Coronary artery (tissue), 2 donors: ENCODE results near the gene ATG13.
A peak's percentile ranks its signal among the peaks of the same experiment; 100 is the strongest.
"Not testable (repeated sequence)": the region's sequence is repeated elsewhere in the genome, so short reads cannot be mapped to it uniquely, and the experiment has no call there.

ENCODE experiments used
- DNase-seq: peaks from one replicate; pipeline ENCODE4 v3.0.0-alpha.2; 2017; ENCODE audit warnings: low spot score
- H3K27ac ChIP-seq, 2 donors: fragments of 200-600 bp; sonication (generic); one replicate each; pipeline ENCODE4 v1.5.1; 2016 to 2019
- H3K4me3 ChIP-seq: fragments of 200-600 bp; sonication (generic); 2 replicates; pipeline ENCODE4 v1.5.1; 2016; ENCODE audit warnings: mild to moderate bottlenecking, moderate library complexity
- TF ChIP-seq, protein P1 (sequence below): fragments of 200-600 bp; sonication (generic); IDR thresholded peaks from one replicate; pipeline ENCODE4 v1.5.1; 2019; ENCODE audit warnings: antibody characterized with exemption

The ATG13 gene

DNA sequence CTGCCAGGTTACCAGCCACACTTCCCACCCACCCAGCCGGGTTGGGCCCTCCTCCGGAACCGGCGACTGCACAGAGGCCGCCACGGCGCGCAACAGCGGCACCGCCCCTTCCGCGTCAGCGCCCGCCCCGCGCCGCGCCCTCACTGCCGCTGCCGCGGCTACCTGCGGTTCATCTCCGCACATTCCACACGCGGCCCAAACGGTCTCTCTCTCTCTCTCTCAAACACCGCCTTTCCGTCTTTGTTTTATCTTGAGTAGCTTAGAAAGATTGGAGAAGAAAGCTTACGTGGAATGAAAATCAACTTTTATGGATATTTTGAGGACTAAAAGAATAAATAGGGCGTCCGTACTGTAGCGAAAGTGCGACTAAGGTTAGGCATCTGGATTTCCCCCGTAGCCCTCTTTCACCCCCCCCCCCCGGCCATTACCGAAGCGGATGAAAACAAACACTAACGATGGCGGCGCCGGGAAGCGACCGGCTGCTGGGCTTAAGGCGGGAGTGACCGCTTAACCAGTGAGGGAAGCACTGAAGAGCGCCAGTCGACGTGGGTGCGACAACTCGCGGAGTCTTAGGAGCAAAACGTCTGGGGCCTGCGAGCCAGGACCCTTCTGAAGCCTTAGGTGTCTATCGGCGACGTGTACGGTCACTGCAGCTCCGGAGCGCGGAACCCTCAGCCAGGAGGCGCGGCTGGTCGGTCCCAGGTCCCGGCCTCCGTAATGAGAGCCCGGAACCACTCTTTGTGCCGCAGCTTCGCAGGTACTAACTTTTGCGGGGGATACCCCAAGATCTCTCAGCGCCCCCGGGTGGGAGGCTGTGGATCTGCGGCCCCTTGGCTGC is at the start of gene ATG13, which contains the start of gene HARBI1:
Gene ATG13, plus strand, starts transcription at position 420 of the 838 bp plus-strand sequence. CDS start 26,739 bp downstream, outside the sequence.
Gene HARBI1, minus strand, starts transcription at position 94 of the 838 bp plus-strand sequence. CDS start 990 bp downstream, outside the sequence.
- Histone ChIP-seq H3K4me3 (peak within 1 kb of the TSS; percentile 99), H3K27ac (peak within 1 kb of the TSS; percentile 89 to 98)
- peak; percentile 89 for DNase-seq
- TF ChIP-seq, protein P1, sequence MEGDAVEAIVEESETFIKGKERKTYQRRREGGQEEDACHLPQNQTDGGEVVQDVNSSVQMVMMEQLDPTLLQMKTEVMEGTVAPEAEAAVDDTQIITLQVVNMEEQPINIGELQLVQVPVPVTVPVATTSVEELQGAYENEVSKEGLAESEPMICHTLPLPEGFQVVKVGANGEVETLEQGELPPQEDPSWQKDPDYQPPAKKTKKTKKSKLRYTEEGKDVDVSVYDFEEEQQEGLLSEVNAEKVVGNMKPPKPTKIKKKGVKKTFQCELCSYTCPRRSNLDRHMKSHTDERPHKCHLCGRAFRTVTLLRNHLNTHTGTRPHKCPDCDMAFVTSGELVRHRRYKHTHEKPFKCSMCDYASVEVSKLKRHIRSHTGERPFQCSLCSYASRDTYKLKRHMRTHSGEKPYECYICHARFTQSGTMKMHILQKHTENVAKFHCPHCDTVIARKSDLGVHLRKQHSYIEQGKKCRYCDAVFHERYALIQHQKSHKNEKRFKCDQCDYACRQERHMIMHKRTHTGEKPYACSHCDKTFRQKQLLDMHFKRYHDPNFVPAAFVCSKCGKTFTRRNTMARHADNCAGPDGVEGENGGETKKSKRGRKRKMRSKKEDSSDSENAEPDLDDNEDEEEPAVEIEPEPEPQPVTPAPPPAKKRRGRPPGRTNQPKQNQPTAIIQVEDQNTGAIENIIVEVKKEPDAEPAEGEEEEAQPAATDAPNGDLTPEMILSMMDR, result peak; percentile 77

GRCh38 chr11:46570790-46571398 is 46.5 kb upstream of the ATG13 start:
- no peak overlapping the region for H3K27ac ChIP-seq
- no peak overlapping the region for H3K4me3 ChIP-seq
- DNase-seq, result no peak
- TF ChIP-seq, protein P1, result no peak

- no peak for DNase-seq
- Histone ChIP-seq H3K4me3 (no peak overlapping the region), H3K27ac (no peak overlapping the region)
- TF ChIP-seq, protein P1, result no peak
Observed at GRCh38 chr11:46574656-46575055, 42.7 kb upstream of the ATG13 start.

DNA sequence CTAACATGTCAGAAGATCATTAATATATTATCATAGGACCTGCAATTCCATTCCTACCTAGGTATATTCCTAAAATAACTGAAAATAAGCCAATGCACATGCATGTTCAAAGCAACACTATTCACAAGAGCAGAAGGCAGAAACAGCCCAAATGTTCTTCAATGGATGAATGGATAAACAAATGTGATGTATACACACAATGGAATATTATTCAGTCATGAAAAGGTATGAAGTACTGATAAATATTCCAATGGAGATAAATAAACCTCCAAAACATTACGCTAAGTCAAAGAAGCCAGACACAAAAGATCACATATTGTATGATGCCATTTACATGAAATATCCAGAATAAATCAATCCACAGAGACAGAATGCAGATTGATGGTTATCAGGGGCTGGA is 40.3 kb upstream of the ATG13 start:
- TF ChIP-seq, protein P1, result no peak
- no peak for DNase-seq
- Histone ChIP-seq H3K27ac (no peak overlapping the region), H3K4me3 (no peak overlapping the region)

GRCh38 chr11:46582588-46582987 is 34.8 kb upstream of the ATG13 start:
- Histone ChIP-seq H3K27ac (no peak overlapping the region), H3K4me3 (no peak overlapping the region)
- no peak for DNase-seq
- TF ChIP-seq, protein P1, result no peak

DNA sequence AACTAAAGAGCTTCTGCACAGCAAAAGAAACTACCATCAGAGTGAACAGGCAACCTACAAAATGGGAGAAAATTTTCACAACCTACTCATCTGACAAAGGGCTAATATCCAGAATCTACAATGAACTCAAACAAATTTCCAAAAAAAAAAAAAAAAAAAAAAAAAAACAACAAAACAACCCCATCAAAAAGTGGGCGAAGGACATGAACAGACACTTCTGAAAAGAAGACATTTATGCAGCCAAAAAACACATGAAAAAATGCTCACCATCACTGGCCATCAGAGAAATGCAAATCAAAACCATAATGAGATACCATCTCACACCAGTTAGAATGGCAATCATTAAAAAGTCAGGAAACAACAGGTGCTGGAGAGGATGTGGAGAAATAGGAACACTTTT is 33.8 kb upstream of the ATG13 start:
- DNase-seq, H3K4me3 ChIP-seq, H3K27ac ChIP-seq: not testable (repeated sequence)

- TF ChIP-seq, protein P1, result no peak
- DNase-seq, result no peak
- no peak overlapping the region for H3K4me3 ChIP-seq
- H3K27ac ChIP-seq, result no peak overlapping the region
Observed at GRCh38 chr11:46588131-46588530, 29.2 kb upstream of the ATG13 start.
